WTC11 (cell line): ENCODE data around the gene LSR. TPM values are rescaled to one million over a fixed set of nuclear protein-coding genes. Genes with fewer than 3 reads are reported as not detected.
A peak's percentile ranks its signal among the peaks of the same experiment; 100 is the strongest.

Experiments
- ATAC-seq: fragments of 200-7000 bp; cut with Tn5 transposase; 2 replicates; pipeline ENCODE4 v1.10.0; 2021; ENCODE audit warnings: mild to moderate bottlenecking, moderate library complexity
- CTCF ChIA-PET: fragments of 300-600 bp; sonication (Branson Sonifier 250); formaldehyde crosslinking; loops from one replicate; lab custom pipeline; 2021; ENCODE audit warnings: antibody characterized with exemption; lab: Charles Lee
- POLR2A ChIA-PET: fragments of 350-600 bp; sonication (Branson Sonifier 250); formaldehyde crosslinking; loops from one replicate; lab custom pipeline; 2021; ENCODE audit warnings: antibody characterized with exemption; lab: Charles Lee
- DNase-seq: peaks from one replicate; pipeline ENCODE4 v3.0.0; 2021; ENCODE audit warnings: low spot score
- H3K27ac Mint-ChIP-seq: 2 replicates; pipeline ENCODE4 v1.8.0; 2021; ENCODE audit warnings: mixed read lengths
- H3K27me3 Mint-ChIP-seq: 2 replicates; pipeline ENCODE4 v1.8.0; 2021; ENCODE audit warnings: low read depth, mild to moderate bottlenecking, moderate library complexity, mixed read lengths
- H3K36me3 Mint-ChIP-seq: 2 replicates; pipeline ENCODE4 v1.8.0; 2021; ENCODE audit warnings: mixed read lengths
- H3K4me1 Mint-ChIP-seq: 2 replicates; pipeline ENCODE4 v1.8.0; 2022; ENCODE audit warnings: mixed read lengths
- H3K4me3 Mint-ChIP-seq: 2 replicates; pipeline ENCODE4 v1.8.0; 2021; ENCODE audit warnings: mild to moderate bottlenecking, moderate library complexity, mixed read lengths
- H3K9me3 Mint-ChIP-seq: 2 replicates; pipeline ENCODE4 v1.8.0; 2021; ENCODE audit warnings: mixed read lengths
- GTF2I ChIP-seq: fragments of 250-450 bp; sonication (Bioruptor Pico); conservative IDR thresholded peaks from 2 replicates; pipeline ENCODE4 v1.4.0; 2021; ENCODE audit warnings: mild to moderate bottlenecking
- KAT7 ChIP-seq: sonication (generic); formaldehyde crosslinking; IDR thresholded peaks from 2 replicates; pipeline ENCODE4 v1.8.1; 2023; ENCODE audit warnings: missing genetic modification reagents, mild to moderate bottlenecking, borderline replicate concordance
- MYBL2 ChIP-seq: sonication (generic); formaldehyde crosslinking; IDR thresholded peaks from 2 replicates; pipeline ENCODE4 v1.8.1; 2023; ENCODE audit warnings: mild to moderate bottlenecking, moderate library complexity, missing genetic modification reagents
- PRDM15 ChIP-seq: sonication (generic); formaldehyde crosslinking; IDR thresholded peaks from 2 replicates; pipeline ENCODE4 v1.8.0; 2022; ENCODE audit warnings: missing genetic modification reagents
- RORB ChIP-seq: fragments of 250-450 bp; sonication (Bioruptor Pico); IDR thresholded peaks from 2 replicates; pipeline ENCODE4 v1.9.0; 2021; ENCODE audit warnings: mild to moderate bottlenecking
- SP1 ChIP-seq: sonication (generic); formaldehyde crosslinking; conservative IDR thresholded peaks from 2 replicates; pipeline ENCODE4 v1.8.1; 2022; ENCODE audit warnings: missing genetic modification reagents
- ZMAT4 ChIP-seq: fragments of 250-450 bp; sonication (Bioruptor Pico); IDR thresholded peaks from 2 replicates; pipeline ENCODE4 v1.9.0; 2021; ENCODE audit warnings: mild to moderate bottlenecking
- ZNF219 ChIP-seq: sonication (generic); formaldehyde crosslinking; IDR thresholded peaks from 2 replicates; pipeline ENCODE4 v1.8.0; 2023; ENCODE audit warnings: missing genetic modification reagents, mild to moderate bottlenecking, borderline replicate concordance
- ZNF232 ChIP-seq: sonication (generic); formaldehyde crosslinking; IDR thresholded peaks from 2 replicates; pipeline ENCODE4 v1.8.0; 2022; ENCODE audit warnings: mild to moderate bottlenecking, missing genetic modification reagents
- ZNF423 ChIP-seq: fragments of 250-450 bp; sonication (Bioruptor Pico); IDR thresholded peaks from 2 replicates; pipeline ENCODE4 v2.1.2; 2022; ENCODE audit warnings: mild to moderate bottlenecking, moderate library complexity
- total RNA-seq: library from RNA; stranded (reverse); gene quantifications from 3 replicates; pipeline ENCODE4 v1.2.3, GENCODE V29; 2021
- TF ChIP-seq, protein P1 (sequence below): sonication (generic); formaldehyde crosslinking; IDR thresholded peaks from 2 replicates; pipeline ENCODE4 v1.8.1; 2023; ENCODE audit warnings: mild to moderate bottlenecking, missing genetic modification reagents, moderate library complexity

LSR gene
- total RNA-seq, 1 experiment from 2014 or later = 130 TPM

DNA sequence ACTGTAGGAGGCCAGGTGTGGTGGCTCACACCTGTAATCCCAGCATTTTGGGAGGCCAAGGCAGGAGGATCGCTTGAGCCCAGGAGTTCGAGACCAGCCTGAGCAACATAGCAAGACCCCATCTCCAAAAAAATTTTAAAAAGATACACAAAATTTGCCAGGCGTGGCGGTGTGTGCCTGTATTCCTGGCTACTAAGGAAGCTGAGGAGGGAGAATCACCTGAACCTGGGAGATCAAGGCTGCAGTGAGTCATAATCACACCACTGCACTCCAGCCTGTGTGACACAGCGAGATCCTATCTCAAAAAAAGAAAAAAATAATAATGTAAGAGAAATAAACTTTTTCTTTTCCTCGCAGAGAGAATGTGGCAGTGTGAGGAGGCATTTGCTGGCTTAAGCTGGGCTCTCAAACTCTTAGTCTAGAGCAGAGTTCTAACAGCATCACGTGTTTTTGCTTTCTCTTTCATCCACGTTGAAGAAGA lies 41.4 kb upstream of the LSR start (continued):
- TF ChIP-seq PRDM15 (CRISPR knock-in tag) = no peak
- TF ChIP-seq, all 79 proteins: peak for 0

DNA sequence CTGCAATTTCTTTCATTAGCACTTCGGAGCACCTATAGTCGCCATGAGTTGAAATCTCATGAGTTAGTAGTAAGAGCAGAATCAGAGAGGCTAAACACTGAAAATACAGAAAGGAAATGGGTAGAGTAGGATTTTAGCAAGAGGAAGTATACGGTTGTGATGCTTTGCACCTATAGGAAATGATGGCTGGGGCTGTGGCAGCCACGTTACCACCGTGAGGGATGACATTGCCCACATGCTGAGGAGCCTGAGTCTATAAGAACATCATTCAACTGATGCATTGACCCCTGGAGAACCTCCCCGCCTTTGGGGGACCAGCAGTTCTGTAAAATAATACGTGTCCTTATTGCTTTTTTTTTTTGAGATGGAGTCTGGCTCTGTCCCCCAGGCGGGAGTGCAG lies 40.7 kb upstream of the LSR start:
- Mint-ChIP-seq H3K27me3 (no peaks in the 10 kb centered on the region; the same call in 1 of the 2 replicates), H3K36me3 (0 out of 2 replicates have a peak, but pooled peaks cover 4% of the 10 kb centered on the region), H3K4me3 (no peak overlapping the region), H3K4me1 (peaks cover 32% of the 10 kb centered on the region), H3K27ac (no peak overlapping the region), H3K9me3 (peaks cover 10% of the 10 kb centered on the region)
- no peak for ATAC-seq
- no peak for TF ChIP-seq ZMAT4
- no peak for TF ChIP-seq ZNF423 (CRISPR knock-in tag)
- no peak for TF ChIP-seq MYBL2 (CRISPR knock-in tag)
- no peak for TF ChIP-seq GTF2I (CRISPR knock-in tag)
- no peak for TF ChIP-seq SP1 (CRISPR knock-in tag)
- ChIA-PET CTCF (no interaction called here), POLR2A (no interaction called here)
- DNase-seq = no peak

DNA sequence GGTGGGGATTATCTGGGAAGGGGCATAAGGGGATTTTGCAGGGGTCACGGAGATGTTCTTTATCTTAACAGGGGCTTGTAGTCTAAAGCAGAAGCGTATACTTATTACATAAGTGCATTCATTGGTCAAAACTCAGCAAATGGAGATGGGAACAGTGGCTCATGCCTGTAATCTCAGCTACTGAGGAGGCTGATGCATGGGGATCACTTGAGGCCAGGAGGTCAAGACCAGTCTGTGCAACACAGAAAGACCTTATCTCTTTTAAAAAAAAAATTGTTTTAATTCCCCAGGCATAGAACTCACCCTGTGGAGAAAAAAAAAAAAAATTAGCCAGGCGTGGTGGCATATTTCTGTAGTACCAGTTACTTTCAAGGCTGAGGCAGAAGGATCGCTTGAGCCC lies 39.2 kb upstream of the LSR start:
- H3K4me1 Mint-ChIP-seq = peaks cover 17% of the 10 kb centered on the region
- POLR2A ChIA-PET = no interaction called here
- DNase-seq = no peak

DNA sequence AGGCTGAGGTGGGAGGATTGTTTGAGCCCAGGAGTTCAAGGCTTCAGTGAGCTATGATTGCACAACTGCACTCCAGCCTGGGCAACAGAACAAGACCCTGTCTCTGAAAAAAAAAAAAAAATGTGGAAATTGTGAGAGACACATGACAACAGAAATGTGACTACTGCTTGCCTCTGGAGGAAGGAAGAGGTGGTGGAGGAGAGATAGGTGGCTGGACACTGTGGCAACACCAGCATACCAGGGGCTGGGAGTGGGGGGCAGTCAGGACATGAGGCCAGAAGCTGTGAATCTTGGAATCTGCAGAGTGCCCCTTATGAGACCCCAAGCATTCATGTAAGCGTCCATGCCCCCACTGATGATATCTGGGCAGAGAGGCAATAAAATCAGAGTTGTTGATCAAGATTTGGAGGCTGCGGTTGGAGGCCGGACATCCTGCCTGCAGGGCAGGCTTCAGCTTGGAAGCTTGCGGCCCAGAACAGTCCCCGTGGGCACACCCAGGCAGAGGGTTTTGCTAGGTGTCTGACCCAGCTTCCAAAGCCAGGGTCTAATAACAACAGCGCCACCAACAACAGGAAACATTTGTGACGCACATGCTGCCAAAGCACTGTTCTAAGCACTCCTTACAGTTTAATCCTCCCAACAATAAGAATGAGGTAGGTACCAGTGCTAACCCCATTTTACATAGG lies 37.1 kb upstream of the LSR start:
- DNase-seq = no peak
- Mint-ChIP-seq H3K27me3 (no peaks in the 10 kb centered on the region; the same call in 1 of the 2 replicates), H3K4me3 (no peak overlapping the region), H3K27ac (0 out of 2 replicates have a peak overlapping the region, but pooled peaks have one; percentile 41), H3K9me3 (peaks cover 9% of the 10 kb centered on the region), H3K36me3 (no peaks in the 10 kb centered on the region; the same call in 1 of the 2 replicates), H3K4me1 (peaks cover 14% of the 10 kb centered on the region)
- POLR2A ChIA-PET = interaction anchor here (0.7 kb wide), 1 partner anchor 9 kb away, joined by 3 read pairs; no protein-coding TSS in a partner anchor
- CTCF ChIA-PET = interaction anchor here (0.7 to 1.5 kb wide), 3 partner anchors 13 to 97 kb away, joined by 3 to 7 read pairs (median 3); no protein-coding TSS in a partner anchor
- ATAC-seq = no peak
- TF ChIP-seq ZNF232 (no peak), PRDM15 (CRISPR knock-in tag) (no peak), ZNF219 (CRISPR knock-in tag) (no peak), RORB (CRISPR knock-in tag) (no peak), KAT7 (no peak), GTF2I (CRISPR knock-in tag) (no peak)

More for the DNA sequence above, 39.2 kb upstream of the LSR start:
- Mint-ChIP-seq H3K27ac (no peak overlapping the region), H3K9me3 (peaks cover 10% of the 10 kb centered on the region), H3K4me3 (no peak overlapping the region), H3K36me3 (0 out of 2 replicates have a peak, but pooled peaks cover 4% of the 10 kb centered on the region), H3K27me3 (no peaks in the 10 kb centered on the region; the same call in 1 of the 2 replicates)
- TF ChIP-seq, protein P1, sequence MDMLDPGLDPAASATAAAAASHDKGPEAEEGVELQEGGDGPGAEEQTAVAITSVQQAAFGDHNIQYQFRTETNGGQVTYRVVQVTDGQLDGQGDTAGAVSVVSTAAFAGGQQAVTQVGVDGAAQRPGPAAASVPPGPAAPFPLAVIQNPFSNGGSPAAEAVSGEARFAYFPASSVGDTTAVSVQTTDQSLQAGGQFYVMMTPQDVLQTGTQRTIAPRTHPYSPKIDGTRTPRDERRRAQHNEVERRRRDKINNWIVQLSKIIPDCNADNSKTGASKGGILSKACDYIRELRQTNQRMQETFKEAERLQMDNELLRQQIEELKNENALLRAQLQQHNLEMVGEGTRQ = no peak
- no peak for ATAC-seq
- CTCF ChIA-PET = interaction anchor here (1.6 kb wide), 1 partner anchor 57 kb away, joined by 5 read pairs; no protein-coding TSS in a partner anchor
